HepG2 (cell line): ENCODE results near the gene SGMS1.

Source experiments
- ASH2L ChIP-seq: fragments of 300-600, 200-600 bp; sonication (generic); IDR thresholded peaks from 2 replicates; pipeline ENCODE4 v1.7.0; 2017; ENCODE audit warnings: low read depth, mild to moderate bottlenecking, moderate library complexity, mixed read lengths, low read length; ENCODE audit not compliant: insufficient read length
- CREM ChIP-seq, 2 experiments: sonication (generic) in 1 of 2; formaldehyde crosslinking in 1 of 2; IDR thresholded peaks; 2 replicates each; pipeline versions ENCODE4 v1.4.0 to v1.6.1; 2016 to 2020; ENCODE audit warnings: antibody characterized with exemption in 1 of 2, mild to moderate bottlenecking in 1 of 2, missing genetic modification reagents in 1 of 2
- ELF4 ChIP-seq: sonication (generic); formaldehyde crosslinking; IDR thresholded peaks from 2 replicates; pipeline ENCODE4 v1.5.0; 2020; ENCODE audit warnings: missing genetic modification reagents, mild to moderate bottlenecking, moderate library complexity, borderline replicate concordance
- HDAC6 ChIP-seq: fragments of 200-600 bp; sonication (generic); IDR thresholded peaks from 2 replicates; pipeline ENCODE4 v1.7.0; 2017; ENCODE audit warnings: mild to moderate bottlenecking, antibody characterized with exemption, low read length, low read depth
- HES4 ChIP-seq: sonication (generic); formaldehyde crosslinking; IDR thresholded peaks from 2 replicates; pipeline ENCODE4 v1.9.0; 2021; ENCODE audit warnings: mild to moderate bottlenecking, missing genetic modification reagents, borderline replicate concordance
- HNRNPK ChIP-seq: fragments of 200-400 bp; formaldehyde crosslinking; IDR thresholded peaks from 2 replicates; pipeline ENCODE4 v1.6.1; 2018; ENCODE audit warnings: low read length, low read depth, moderate library complexity, mild to moderate bottlenecking; ENCODE audit not compliant: poor library complexity, severe bottlenecking
- KLF13 ChIP-seq: sonication (generic); formaldehyde crosslinking; IDR thresholded peaks from 2 replicates; pipeline ENCODE4 v1.4.0; 2020; ENCODE audit warnings: mild to moderate bottlenecking, missing genetic modification reagents
- RAD21 ChIP-seq: fragments of 450-650 bp; formaldehyde crosslinking; IDR thresholded peaks from 2 replicates; pipeline ENCODE4 v1.5.0; 2020; ENCODE audit warnings: mild to moderate bottlenecking
- TBL1XR1 ChIP-seq: fragments of 150-350 bp; IDR thresholded peaks from 2 replicates; pipeline ENCODE4 v1.6.1; 2014; ENCODE audit warnings: borderline replicate concordance, low read length; ENCODE audit not compliant: partially characterized antibody
- TCF12 ChIP-seq, 2 experiments: fragments of 450-650 bp in 1 of 2; sonication (generic) in 1 of 2; formaldehyde crosslinking in 1 of 2; IDR thresholded peaks; 2 replicates each; pipeline versions ENCODE4 v1.6.1 to v1.8.0; 2017 to 2022; ENCODE audit warnings: antibody characterized with exemption in 1 of 2, mild to moderate bottlenecking in 1 of 2, missing genetic modification reagents in 1 of 2, moderate library complexity in 1 of 2
- TCF7L2 ChIP-seq: IDR thresholded peaks from 2 replicates; pipeline ENCODE4 v1.6.1; 2011; ENCODE audit warnings: mild to moderate bottlenecking, low read depth, low read length, moderate library complexity

- TF ChIP-seq ASH2L (no peak), CREM (IDR thresholded peaks at IDR 0.05) (no peak), CREM (CRISPR knock-in tag; IDR thresholded peaks at IDR 0.05) (no peak), HDAC6 (no peak), RAD21 (CRISPR knock-in tag) (no peak), HNRNPK (no peak), ELF4 (CRISPR knock-in tag) (no peak), TCF12 (IDR thresholded peaks at IDR 0.05) (no peak), TCF12 (CRISPR knock-in tag; IDR thresholded peaks at IDR 0.05) (no peak), HES4 (CRISPR knock-in tag) (no peak), KLF13 (no peak), TCF7L2 (no peak), TBL1XR1 (no peak)
Measured at GRCh38 chr10:50291261-50291850, 332.4 kb downstream of the SGMS1 start.
